ENCODE results near the gene P2RX1.

- no peak for TF ChIP-seq POLR2A (IDR thresholded peaks at IDR 0.05)
- TF ChIP-seq, protein P1, sequence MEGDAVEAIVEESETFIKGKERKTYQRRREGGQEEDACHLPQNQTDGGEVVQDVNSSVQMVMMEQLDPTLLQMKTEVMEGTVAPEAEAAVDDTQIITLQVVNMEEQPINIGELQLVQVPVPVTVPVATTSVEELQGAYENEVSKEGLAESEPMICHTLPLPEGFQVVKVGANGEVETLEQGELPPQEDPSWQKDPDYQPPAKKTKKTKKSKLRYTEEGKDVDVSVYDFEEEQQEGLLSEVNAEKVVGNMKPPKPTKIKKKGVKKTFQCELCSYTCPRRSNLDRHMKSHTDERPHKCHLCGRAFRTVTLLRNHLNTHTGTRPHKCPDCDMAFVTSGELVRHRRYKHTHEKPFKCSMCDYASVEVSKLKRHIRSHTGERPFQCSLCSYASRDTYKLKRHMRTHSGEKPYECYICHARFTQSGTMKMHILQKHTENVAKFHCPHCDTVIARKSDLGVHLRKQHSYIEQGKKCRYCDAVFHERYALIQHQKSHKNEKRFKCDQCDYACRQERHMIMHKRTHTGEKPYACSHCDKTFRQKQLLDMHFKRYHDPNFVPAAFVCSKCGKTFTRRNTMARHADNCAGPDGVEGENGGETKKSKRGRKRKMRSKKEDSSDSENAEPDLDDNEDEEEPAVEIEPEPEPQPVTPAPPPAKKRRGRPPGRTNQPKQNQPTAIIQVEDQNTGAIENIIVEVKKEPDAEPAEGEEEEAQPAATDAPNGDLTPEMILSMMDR (IDR thresholded peaks at IDR 0.05) = no peak
These were observed 34.3 kb upstream of the P2RX1 start for GRCh38 chr17:3950584-3950983.
